ENCODE data around the gene JAZF1. TPM values are rescaled to one million over a fixed set of nuclear protein-coding genes. Genes with fewer than 3 reads are reported as not detected.

Gene JAZF1
- total RNA-seq, 1 donor from 2014 or later, result 29.4 TPM

DNA sequence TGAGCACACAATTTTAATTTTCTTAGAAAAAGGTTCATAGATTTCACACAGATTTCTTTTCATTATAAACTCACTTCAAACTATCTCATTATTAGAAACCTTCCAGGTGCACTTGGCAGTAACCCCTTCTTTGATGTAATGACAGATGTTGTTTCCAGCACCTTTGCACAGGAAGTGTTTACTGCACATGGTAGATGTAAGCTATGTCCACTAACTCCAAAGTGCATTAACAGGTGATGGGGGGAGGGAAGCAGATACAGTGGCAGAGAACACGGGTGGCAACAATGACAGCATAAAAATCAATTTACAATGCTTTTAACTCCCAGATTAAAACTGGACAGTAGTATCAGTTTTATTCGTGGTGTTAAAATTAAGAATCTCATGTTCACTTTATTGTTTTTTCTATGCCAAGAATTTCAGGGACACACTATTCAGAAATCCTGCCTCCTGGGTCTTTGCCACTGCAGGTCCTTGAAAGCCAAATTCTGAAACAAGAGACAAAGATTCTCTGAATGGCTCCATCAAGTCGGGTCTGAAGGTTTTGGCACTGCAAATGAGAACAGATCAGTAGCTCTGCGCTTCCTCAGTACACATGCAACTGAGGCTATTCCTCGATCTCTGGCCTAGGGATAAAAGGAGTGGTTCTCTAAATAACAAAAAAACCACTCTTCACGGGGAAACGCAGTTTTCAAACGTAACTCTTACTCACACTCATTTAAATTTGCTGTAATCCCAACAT lies 187.7 kb downstream of the JAZF1 start:
- no peaks in the 10 kb centered on the region for H3K27me3 ChIP-seq (ENCODE audit: low read depth)
- intact Hi-C loops (cut with micrococcal nuclease), result no loop called here
- no peak overlapping the region for H3K27ac ChIP-seq (replicated peaks)
- no peak for DNase-seq
- no peaks in the 10 kb centered on the region for H3K9me3 ChIP-seq (replicated peaks)
- no peak overlapping the region for H3K4me3 ChIP-seq
- TF ChIP-seq, protein P1, sequence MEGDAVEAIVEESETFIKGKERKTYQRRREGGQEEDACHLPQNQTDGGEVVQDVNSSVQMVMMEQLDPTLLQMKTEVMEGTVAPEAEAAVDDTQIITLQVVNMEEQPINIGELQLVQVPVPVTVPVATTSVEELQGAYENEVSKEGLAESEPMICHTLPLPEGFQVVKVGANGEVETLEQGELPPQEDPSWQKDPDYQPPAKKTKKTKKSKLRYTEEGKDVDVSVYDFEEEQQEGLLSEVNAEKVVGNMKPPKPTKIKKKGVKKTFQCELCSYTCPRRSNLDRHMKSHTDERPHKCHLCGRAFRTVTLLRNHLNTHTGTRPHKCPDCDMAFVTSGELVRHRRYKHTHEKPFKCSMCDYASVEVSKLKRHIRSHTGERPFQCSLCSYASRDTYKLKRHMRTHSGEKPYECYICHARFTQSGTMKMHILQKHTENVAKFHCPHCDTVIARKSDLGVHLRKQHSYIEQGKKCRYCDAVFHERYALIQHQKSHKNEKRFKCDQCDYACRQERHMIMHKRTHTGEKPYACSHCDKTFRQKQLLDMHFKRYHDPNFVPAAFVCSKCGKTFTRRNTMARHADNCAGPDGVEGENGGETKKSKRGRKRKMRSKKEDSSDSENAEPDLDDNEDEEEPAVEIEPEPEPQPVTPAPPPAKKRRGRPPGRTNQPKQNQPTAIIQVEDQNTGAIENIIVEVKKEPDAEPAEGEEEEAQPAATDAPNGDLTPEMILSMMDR (IDR thresholded peaks at IDR 0.05; ENCODE audit: borderline replicate concordance), result no peak
- H3K4me1 ChIP-seq, result peaks cover 41% of the 10 kb centered on the region
- no peaks in the 10 kb centered on the region for H3K36me3 ChIP-seq

DNA sequence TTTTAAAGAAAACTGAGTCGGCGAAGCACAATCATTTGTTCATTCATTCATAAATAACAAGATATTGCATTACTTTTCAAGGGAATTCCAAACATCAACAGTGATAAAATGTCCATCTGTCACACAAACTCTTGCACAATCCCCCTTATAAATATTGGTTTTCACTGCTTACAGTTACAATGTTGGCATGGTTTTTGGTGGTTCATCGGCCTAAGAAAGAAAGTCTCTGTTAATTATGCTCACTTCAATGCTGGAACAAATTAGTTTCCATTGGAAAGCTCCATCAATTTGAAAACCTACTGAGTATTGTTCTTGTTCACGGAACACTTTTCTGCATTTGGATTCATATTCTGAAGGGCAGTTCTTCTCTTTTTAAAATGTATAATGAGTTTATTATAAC lies 188.5 kb downstream of the JAZF1 start:
- peaks cover 41% of the 10 kb centered on the region for H3K4me1 ChIP-seq

DNA sequence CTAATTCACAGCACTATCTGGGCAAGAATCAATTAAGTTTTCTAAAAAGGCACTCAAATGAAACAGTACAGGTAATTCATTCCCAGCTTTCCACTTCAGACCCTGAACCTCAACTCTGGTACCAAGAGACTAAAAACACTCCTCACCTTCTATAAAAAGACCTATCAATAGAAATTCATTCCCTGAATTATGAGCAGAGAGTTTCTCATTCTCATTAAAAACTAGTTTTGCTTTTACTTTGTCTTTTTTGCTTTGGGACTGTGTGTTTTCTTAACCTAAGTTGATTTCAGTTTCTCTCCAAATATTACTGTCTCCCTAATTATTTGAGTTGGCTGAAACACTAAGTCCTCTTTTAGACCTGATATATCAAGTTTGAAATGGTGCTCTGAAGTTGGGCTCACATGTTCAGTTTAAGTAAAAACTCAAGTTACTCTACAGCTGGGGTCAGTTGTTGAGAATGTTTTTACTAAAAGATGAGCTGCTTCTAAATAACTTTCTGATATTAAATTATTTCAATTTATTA lies 189.5 kb downstream of the JAZF1 start:
- TF ChIP-seq, protein P1 (IDR thresholded peaks at IDR 0.05; ENCODE audit: borderline replicate concordance), result no peak
- Histone ChIP-seq H3K4me1 (peaks cover 39% of the 10 kb centered on the region), H3K4me3 (no peak overlapping the region), H3K9me3 (replicated peaks) (no peaks in the 10 kb centered on the region), H3K36me3 (no peaks in the 10 kb centered on the region), H3K27ac (replicated peaks) (no peak overlapping the region), H3K27me3 (ENCODE audit: low read depth) (no peaks in the 10 kb centered on the region)
- no peak for DNase-seq
- intact Hi-C loops (cut with micrococcal nuclease), result no loop called here

More for the DNA sequence above, 188.5 kb downstream of the JAZF1 start:
- no peak overlapping the region for H3K27ac ChIP-seq (replicated peaks)
- intact Hi-C loops (cut with micrococcal nuclease), result no loop called here
- H3K36me3 ChIP-seq, result no peaks in the 10 kb centered on the region
- TF ChIP-seq, protein P1 (IDR thresholded peaks at IDR 0.05; ENCODE audit: borderline replicate concordance), result no peak
- no peaks in the 10 kb centered on the region for H3K27me3 ChIP-seq (ENCODE audit: low read depth)
- DNase-seq, result no peak
- no peaks in the 10 kb centered on the region for H3K9me3 ChIP-seq (replicated peaks)
- H3K4me3 ChIP-seq, result no peak overlapping the region

DNA sequence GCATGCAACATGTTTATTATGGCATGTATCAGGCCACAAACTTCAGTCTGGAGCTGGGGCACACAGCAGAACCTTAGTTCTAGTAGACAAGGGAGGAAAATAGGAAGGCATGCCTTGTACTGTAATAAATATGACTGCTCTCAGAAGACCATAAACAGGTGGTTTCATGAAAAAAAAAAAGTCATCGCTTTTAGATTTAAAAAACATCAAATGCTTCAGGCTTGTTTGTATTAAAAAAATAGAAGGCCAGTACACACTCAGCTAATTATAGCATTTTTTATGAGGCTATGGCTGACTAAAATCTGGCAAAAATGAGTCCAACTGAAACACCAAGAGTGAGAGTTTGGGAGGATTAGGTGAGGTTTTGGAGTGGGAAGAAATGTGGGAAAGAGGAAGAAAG lies 204.1 kb downstream of the JAZF1 start:
- H3K27me3 ChIP-seq (ENCODE audit: low read depth), result no peaks in the 10 kb centered on the region
- intact Hi-C loops (cut with micrococcal nuclease), result no loop called here
- peaks cover 16% of the 10 kb centered on the region for H3K9me3 ChIP-seq (replicated peaks)
- H3K27ac ChIP-seq (replicated peaks), result no peak overlapping the region
- no peaks in the 10 kb centered on the region for H3K36me3 ChIP-seq
- no peak overlapping the region for H3K4me3 ChIP-seq
- DNase-seq, result no peak
- H3K4me1 ChIP-seq, result peaks cover 5% of the 10 kb centered on the region
- TF ChIP-seq, protein P1 (IDR thresholded peaks at IDR 0.05; ENCODE audit: borderline replicate concordance), result no peak

DNA sequence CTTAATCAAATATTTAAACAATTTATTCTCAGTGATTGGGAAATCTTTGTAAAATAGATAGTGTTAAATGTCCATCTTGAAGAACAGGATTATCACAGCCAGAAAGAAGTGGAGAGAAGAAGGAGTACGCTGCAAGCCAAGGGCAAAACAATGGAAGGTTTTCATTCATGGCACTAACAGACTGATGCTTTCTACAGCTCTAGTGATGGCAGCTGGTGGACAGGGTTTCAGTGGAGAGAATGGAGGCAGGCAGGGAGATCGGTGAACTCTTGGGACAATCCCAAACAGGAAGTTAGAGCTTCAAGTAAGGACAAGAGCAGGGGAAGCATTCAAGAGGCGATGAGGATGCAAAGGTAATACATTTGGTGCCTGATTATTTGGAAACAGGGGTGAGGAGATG lies 207.0 kb downstream of the JAZF1 start:
- H3K36me3 ChIP-seq, result no peaks in the 10 kb centered on the region
- no peak overlapping the region for H3K27ac ChIP-seq (replicated peaks)
- H3K4me1 ChIP-seq, result peaks cover 5% of the 10 kb centered on the region
- H3K4me3 ChIP-seq, result no peak overlapping the region
- H3K9me3 ChIP-seq (replicated peaks), result peaks cover 16% of the 10 kb centered on the region
- TF ChIP-seq, protein P1 (IDR thresholded peaks at IDR 0.05; ENCODE audit: borderline replicate concordance), result no peak
- no peak for DNase-seq
- H3K27me3 ChIP-seq (ENCODE audit: low read depth), result no peaks in the 10 kb centered on the region
- intact Hi-C loops (cut with micrococcal nuclease), result no loop called here

Data from left ventricle myocardium inferior (tissue), 1 donor.